H1 (cell line): ENCODE data around the gene UMPS.

ENCODE experiments used
- CBX8 ChIP-seq: fragments of 300-800, 300-1000 bp; sonication (generic); IDR thresholded peaks from 2 replicates; pipeline ENCODE4 v1.7.1; 2016; ENCODE audit warnings: low read depth, low read length, borderline replicate concordance
- RFX5 ChIP-seq: IDR thresholded peaks from 2 replicates; pipeline ENCODE4 v1.6.1; 2011; ENCODE audit warnings: low read depth, low read length, improper control_type of control experiment, borderline replicate concordance
- SRF ChIP-seq: IDR thresholded peaks from 2 replicates; pipeline ENCODE4 v1.6.1; 2011; ENCODE audit warnings: mild to moderate bottlenecking, low read depth, low read length, moderate library complexity
- YY1 ChIP-seq: IDR thresholded peaks from 2 replicates; pipeline ENCODE4 v1.6.1; 2011; ENCODE audit warnings: low read depth, mild to moderate bottlenecking, low read length
- TF ChIP-seq, protein P1 (sequence below), 3 experiments: IDR thresholded peaks; 1 replicate in 2 of 3; 2 replicates in 1 of 3; pipeline versions ENCODE4 v1.5.1 to v1.6.1; 2011; ENCODE audit warnings: low read length in 3 of 3, mild to moderate bottlenecking in 3 of 3, inconsistent platforms in 2 of 3, low read depth in 1 of 3, moderate library complexity in 1 of 3; ENCODE audit not compliant: insufficient read depth in 1 of 3; ENCODE audit errors: control extremely low read depth in 1 of 3

- TF ChIP-seq, protein P1, sequence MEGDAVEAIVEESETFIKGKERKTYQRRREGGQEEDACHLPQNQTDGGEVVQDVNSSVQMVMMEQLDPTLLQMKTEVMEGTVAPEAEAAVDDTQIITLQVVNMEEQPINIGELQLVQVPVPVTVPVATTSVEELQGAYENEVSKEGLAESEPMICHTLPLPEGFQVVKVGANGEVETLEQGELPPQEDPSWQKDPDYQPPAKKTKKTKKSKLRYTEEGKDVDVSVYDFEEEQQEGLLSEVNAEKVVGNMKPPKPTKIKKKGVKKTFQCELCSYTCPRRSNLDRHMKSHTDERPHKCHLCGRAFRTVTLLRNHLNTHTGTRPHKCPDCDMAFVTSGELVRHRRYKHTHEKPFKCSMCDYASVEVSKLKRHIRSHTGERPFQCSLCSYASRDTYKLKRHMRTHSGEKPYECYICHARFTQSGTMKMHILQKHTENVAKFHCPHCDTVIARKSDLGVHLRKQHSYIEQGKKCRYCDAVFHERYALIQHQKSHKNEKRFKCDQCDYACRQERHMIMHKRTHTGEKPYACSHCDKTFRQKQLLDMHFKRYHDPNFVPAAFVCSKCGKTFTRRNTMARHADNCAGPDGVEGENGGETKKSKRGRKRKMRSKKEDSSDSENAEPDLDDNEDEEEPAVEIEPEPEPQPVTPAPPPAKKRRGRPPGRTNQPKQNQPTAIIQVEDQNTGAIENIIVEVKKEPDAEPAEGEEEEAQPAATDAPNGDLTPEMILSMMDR (IDR thresholded peaks at IDR 0.05; ENCODE audit: control extremely low read depth in 1 of 3, insufficient read depth in 1 of 3, low read depth in 1 of 3, low read length in 3 of 3), result no peak
- TF ChIP-seq YY1, result no peak
- no peak for TF ChIP-seq CBX8
- TF ChIP-seq SRF, result no peak
- TF ChIP-seq RFX5, result no peak
Measured at GRCh38 chr3:124694486-124694885, 35.8 kb upstream of the UMPS start.
